OCI-LY1 (cell line): ENCODE data around the gene TANK.

Source experiments
- H2AFZ ChIP-seq: fragments of 200-600 bp; sonication (generic), shearing (Covaris generic); 2 replicates; pipeline ENCODE4 v1.6.0; 2014; ENCODE audit warnings: antibody characterized with exemption, mild to moderate bottlenecking, low read length
- H3F3A ChIP-seq: fragments of 200-600 bp; sonication (generic), shearing (Covaris generic); 2 replicates; pipeline ENCODE4 v1.6.0; 2014; ENCODE audit warnings: mild to moderate bottlenecking, antibody characterized with exemption, low read length, moderate library complexity; ENCODE audit not compliant: insufficient read depth
- H3K27ac ChIP-seq: fragments of 200-600 bp; sonication (generic); 2 replicates; pipeline ENCODE4 v1.5.1; 2014; ENCODE audit warnings: low read length, mixed run types, mild to moderate bottlenecking, low read depth; ENCODE audit not compliant: poor library complexity, severe bottlenecking
- H3K27me3 ChIP-seq: fragments of 200-600 bp; sonication (generic); 2 replicates; pipeline ENCODE4 v1.6.0; 2014; ENCODE audit warnings: antibody characterized with exemption, mild to moderate bottlenecking, low read length, moderate library complexity; ENCODE audit not compliant: insufficient read depth
- H3K36me3 ChIP-seq: fragments of 200-600 bp; sonication (generic); 2 replicates; pipeline ENCODE4 v1.6.1; 2014; ENCODE audit warnings: mild to moderate bottlenecking, antibody characterized with exemption, low read length, moderate library complexity, mixed read lengths; ENCODE audit not compliant: insufficient read depth
- H3K4me1 ChIP-seq: fragments of 200-600 bp; sonication (generic); 2 replicates; pipeline ENCODE4 v1.5.1; 2014; ENCODE audit warnings: mild to moderate bottlenecking, low read length, moderate library complexity; ENCODE audit not compliant: insufficient read depth, severe bottlenecking
- H3K4me2 ChIP-seq: fragments of 200-600 bp; sonication (generic), shearing (Covaris generic); 2 replicates; pipeline ENCODE4 v1.6.1; 2014; ENCODE audit warnings: low read length
- H3K4me3 ChIP-seq: fragments of 200-600 bp; sonication (generic); 2 replicates; pipeline ENCODE4 v1.5.1; 2014; ENCODE audit warnings: low read length, low read depth, mild to moderate bottlenecking, mixed read lengths; ENCODE audit not compliant: poor library complexity, severe bottlenecking
- H3K79me2 ChIP-seq: fragments of 200-600 bp; shearing (Covaris generic); 2 replicates; pipeline ENCODE4 v1.6.1; 2016; ENCODE audit warnings: mixed run types, low read length, mixed read lengths; ENCODE audit not compliant: insufficient read depth
- H3K9ac ChIP-seq: fragments of 200-600 bp; sonication (generic), shearing (Covaris generic); 2 replicates; pipeline ENCODE4 v1.6.1; 2014; ENCODE audit warnings: mild to moderate bottlenecking, low read length, mixed read lengths
- H3K9me2 ChIP-seq: fragments of 200-600 bp; sonication (generic), shearing (Covaris generic); 2 replicates; pipeline ENCODE4 v1.6.1; 2014; ENCODE audit warnings: low read depth, mild to moderate bottlenecking, low read length, mixed read lengths
- H3K9me3 ChIP-seq: fragments of 200-600 bp; shearing (Covaris generic); 2 replicates; pipeline ENCODE4 v1.6.1; 2014; ENCODE audit warnings: low read length, mixed read lengths
- H4K20me1 ChIP-seq: fragments of 200-600 bp; sonication (generic), shearing (Covaris generic); 2 replicates; pipeline ENCODE4 v1.6.0; 2016; ENCODE audit warnings: mild to moderate bottlenecking, low read length; ENCODE audit not compliant: insufficient read depth
- CTCF ChIP-seq: fragments of 200-600 bp; sonication (generic), shearing (Covaris generic); IDR thresholded peaks from 2 replicates; pipeline ENCODE4 v1.5.1; 2017; ENCODE audit warnings: mild to moderate bottlenecking, antibody characterized with exemption, low read length, moderate library complexity, mixed read lengths
- EZH2 ChIP-seq: fragments of 200-600 bp; sonication (generic), shearing (Covaris generic); IDR thresholded peaks from 2 replicates; pipeline ENCODE4 v1.8.0; 2017; ENCODE audit warnings: borderline replicate concordance, mixed run types, mild to moderate bottlenecking, antibody characterized with exemption, low read length, moderate library complexity, mixed read lengths

Gene TANK

GRCh38 chr2:161223139-161223732 is 63.0 kb downstream of the TANK start:
- Histone ChIP-seq H3K36me3 (peaks cover 32% of the 10 kb centered on the region; the same call in 1 of the 2 replicates), H3K4me3 (no peak overlapping the region), H2AFZ (no peak overlapping the region), H3K27me3 (no peaks in the 10 kb centered on the region), H4K20me1 (no peaks in the 10 kb centered on the region), H3F3A (no peaks in the 10 kb centered on the region), H3K79me2 (no peaks in the 10 kb centered on the region), H3K4me2 (no peak overlapping the region), H3K9me2 (no peaks in the 10 kb centered on the region), H3K4me1 (peaks cover 3% of the 10 kb centered on the region), H3K9ac (no peak overlapping the region), H3K9me3 (no peaks in the 10 kb centered on the region), H3K27ac (no peak overlapping the region)
- TF ChIP-seq CTCF (peak; percentile 64), EZH2 (no peak)

- H3K9me3 ChIP-seq = no peaks in the 10 kb centered on the region
- no peaks in the 10 kb centered on the region for H3K79me2 ChIP-seq
- no peak overlapping the region for H3K27ac ChIP-seq
- peaks cover 54% of the 10 kb centered on the region; the same call in 1 of the 2 replicates for H3K36me3 ChIP-seq
- no peak for TF ChIP-seq EZH2
- TF ChIP-seq CTCF = no peak
- H3K4me2 ChIP-seq = no peak overlapping the region
- H3K9me2 ChIP-seq = no peaks in the 10 kb centered on the region
- no peaks in the 10 kb centered on the region for H3F3A ChIP-seq
- no peak overlapping the region for H3K4me3 ChIP-seq
- H3K27me3 ChIP-seq = no peaks in the 10 kb centered on the region
- H3K9ac ChIP-seq = no peak overlapping the region
- no peaks in the 10 kb centered on the region for H4K20me1 ChIP-seq
- H2AFZ ChIP-seq = no peak overlapping the region
- no peaks in the 10 kb centered on the region for H3K4me1 ChIP-seq
Measured at GRCh38 chr2:161228511-161229240, 68.4 kb downstream of the TANK start.

- no peaks in the 10 kb centered on the region for H4K20me1 ChIP-seq
- no peak overlapping the region for H2AFZ ChIP-seq
- H3K27ac ChIP-seq = no peak overlapping the region
- no peaks in the 10 kb centered on the region for H3K27me3 ChIP-seq
- TF ChIP-seq CTCF (no peak), EZH2 (no peak)
- no peak overlapping the region for H3K4me3 ChIP-seq
- no peak overlapping the region for H3K4me2 ChIP-seq
- peaks cover 9% of the 10 kb centered on the region for H3K4me1 ChIP-seq
- no peaks in the 10 kb centered on the region for H3K79me2 ChIP-seq
- H3K9ac ChIP-seq = no peak overlapping the region
- H3K36me3 ChIP-seq = peaks cover 52% of the 10 kb centered on the region; the same call in 1 of the 2 replicates
- H3K9me2 ChIP-seq = no peaks in the 10 kb centered on the region
- no peaks in the 10 kb centered on the region for H3K9me3 ChIP-seq
- H3F3A ChIP-seq = no peaks in the 10 kb centered on the region
Measured at GRCh38 chr2:161230959-161231358, 70.7 kb downstream of the TANK start.
